ENCODE results near the gene TCEAL9. TPM values are rescaled to one million over a fixed set of nuclear protein-coding genes. Genes with fewer than 3 reads are reported as not detected.

Gene TCEAL9
- total RNA-seq = 10 to 100 TPM in 1 of 2 donors, 1 to 10 TPM in 1; 7.7 to 10.2 TPM
- polyA plus RNA-seq = 10 to 100 TPM; 16.4 to 22.8 TPM

- under 1% methylated on average over 18 of the region's 18 CpGs for WGBS
- Histone ChIP-seq H3K4me3 (ENCODE audit: low read depth in 1 of 3, low read length in 3 of 3) (peak within 1 kb of the TSS; percentile 51 to 63 (median 61)), H3K9me3 (ENCODE audit: control insufficient read depth in 4 of 4, low read length in 3 of 4) (no peaks in the 10 kb centered on the region), H3K27me3 (ENCODE audit: control insufficient read depth in 4 of 4, insufficient read depth in 4 of 4, low read length in 3 of 4) (no peaks in the 10 kb centered on the region), H3K27ac (ENCODE audit: low read depth in 1 of 2, low read length in 2 of 2) (peak within 1 kb of the TSS; percentile 23 to 82), H3K9ac (ENCODE audit: low read depth in 1 of 2, low read length in 2 of 2) (peak within 1 kb of the TSS; percentile 2 to 56), H3K36me3 (ENCODE audit: control insufficient read depth in 4 of 4, insufficient read depth in 3 of 4, low read depth in 1 of 4, low read length in 3 of 4) (no peaks in the 10 kb centered on the region), H3K4me1 (ENCODE audit: control insufficient read depth in 4 of 4, insufficient read depth in 4 of 4, low read length in 3 of 4) (no peaks in the 10 kb centered on the region)
- TF ChIP-seq RAD21 (IDR thresholded peaks at IDR 0.05) = no peak
- peak; percentile 43 for TF ChIP-seq TAF1 (conservative IDR thresholded peaks at IDR 0.05)
- TF ChIP-seq REST (IDR thresholded peaks at IDR 0.05) = peak; percentile 55
- peak; percentile 48 for DNase-seq (ENCODE audit: low spot score)
These were observed at the start of gene TCEAL9 for GRCh38 chrX:103356130-103356798. Gene TCEAL9 (plus strand): TSS chrX:103356506. CDS start chrX:103357685, 1,179 bp downstream.

- Histone ChIP-seq H3K27me3 (ENCODE audit: control insufficient read depth in 4 of 4, insufficient read depth in 4 of 4, low read length in 3 of 4) (no peaks in the 10 kb centered on the region), H3K4me1 (ENCODE audit: control insufficient read depth in 4 of 4, insufficient read depth in 4 of 4, low read length in 3 of 4) (peaks cover 0 to 4% (median 0%) of the 10 kb centered on the region in 4 donors), H3K36me3 (ENCODE audit: control insufficient read depth in 4 of 4, insufficient read depth in 3 of 4, low read depth in 1 of 4, low read length in 3 of 4) (no peaks in the 10 kb centered on the region), H3K27ac (ENCODE audit: low read depth in 1 of 2, low read length in 2 of 2) (no peak overlapping the region), H3K9me3 (ENCODE audit: control insufficient read depth in 4 of 4, low read length in 3 of 4) (no peaks in the 10 kb centered on the region), H3K9ac (ENCODE audit: low read depth in 1 of 2, low read length in 2 of 2) (no peak overlapping the region), H3K4me3 (ENCODE audit: low read depth in 1 of 3, low read length in 3 of 3) (peak overlapping the region in 1 of 3 donors; percentile 51)
- 28% methylated on average over 32 of the region's 32 CpGs for WGBS
- no peak for DNase-seq (ENCODE audit: low spot score)
- TF ChIP-seq EGR1 (IDR thresholded peaks at IDR 0.05; ENCODE audit: low read depth in 2 of 2) (no peak), CTCF (IDR thresholded peaks at IDR 0.05; ENCODE audit: low read depth, low read length, missing input control) (no peak), SP1 (IDR thresholded peaks at IDR 0.05) (no peak), ZBTB33 (IDR thresholded peaks at IDR 0.05) (no peak), FOXA1 (IDR thresholded peaks at IDR 0.05) (no peak), REST (IDR thresholded peaks at IDR 0.05) (no peak), MAX (IDR thresholded peaks at IDR 0.05) (no peak), NR2F2 (IDR thresholded peaks at IDR 0.05) (no peak), RAD21 (IDR thresholded peaks at IDR 0.05) (no peak), YY1 (IDR thresholded peaks at IDR 0.05) (no peak), GABPA (IDR thresholded peaks at IDR 0.05 in 1 of 2, conservative IDR thresholded peaks at IDR 0.05 in 1 of 2) (no peak), RXRA (IDR thresholded peaks at IDR 0.05) (no peak), HNF4A (conservative IDR thresholded peaks at IDR 0.05) (no peak), HNF4G (IDR thresholded peaks at IDR 0.05) (no peak)
These were observed 46.3 kb upstream of the TCEAL9 start for GRCh38 chrX:103309860-103310554.

All from liver (tissue), 9 donors.